HG02943 (cell line): Measurements from ENCODE around the gene CTBP2.

ENCODE experiments used
- ATAC-seq: cut with Tn5 transposase; IDR thresholded peaks from one replicate; pipeline ENCODE4 v1.9.1; 2021; ENCODE audit warnings: mild to moderate bottlenecking, low read depth, moderate library complexity; ENCODE audit not compliant: unreplicated experiment

Gene CTBP2

GRCh38 chr10:124963866-124964720 is 196.3 kb downstream of the CTBP2 start:
- ATAC-seq, result no peak

GRCh38 chr10:124962421-124962820 is 197.9 kb downstream of the CTBP2 start:
- ATAC-seq, result no peak

- no peak for ATAC-seq
Measured at GRCh38 chr10:124961248-124961570, 199.2 kb downstream of the CTBP2 start.

- no peak for ATAC-seq
Measured at GRCh38 chr10:124959564-124959963, 200.8 kb downstream of the CTBP2 start.

- ATAC-seq, result no peak
Measured at GRCh38 chr10:124957404-124957947, 202.9 kb downstream of the CTBP2 start.

GRCh38 chr10:124956764-124957163 is 203.6 kb downstream of the CTBP2 start:
- ATAC-seq, result no peak

GRCh38 chr10:124955868-124956267 is 204.5 kb downstream of the CTBP2 start:
- no peak for ATAC-seq

- no peak for ATAC-seq
Measured at GRCh38 chr10:124955243-124955642, 205.1 kb downstream of the CTBP2 start.

GRCh38 chr10:124953421-124953820 is 206.9 kb downstream of the CTBP2 start:
- ATAC-seq, result no peak

GRCh38 chr10:124952123-124952522 is 208.2 kb downstream of the CTBP2 start:
- ATAC-seq, result no peak

- ATAC-seq, result no peak
Measured at GRCh38 chr10:124949543-124949942, 210.8 kb downstream of the CTBP2 start.

GRCh38 chr10:124946945-124947344 is 213.4 kb downstream of the CTBP2 start:
- no peak for ATAC-seq

GRCh38 chr10:124944982-124945381 is 215.4 kb downstream of the CTBP2 start:
- ATAC-seq, result no peak

- ATAC-seq, result no peak
Measured at GRCh38 chr10:124943301-124944092, 216.9 kb downstream of the CTBP2 start.

- ATAC-seq, result no peak
Measured at GRCh38 chr10:124942317-124943169, 217.8 kb downstream of the CTBP2 start.

GRCh38 chr10:124941823-124942222 is 218.5 kb downstream of the CTBP2 start, which contains the start of gene ZRANB1:
TSS of gene ZRANB1 (plus strand) at chr10:124942123. CDS start at chr10:124942494, 371 bp downstream.
- no peak for ATAC-seq

- no peak for ATAC-seq
Measured at GRCh38 chr10:124939290-124939689, 221.1 kb downstream of the CTBP2 start.

- ATAC-seq, result no peak
Measured at GRCh38 chr10:124936813-124937212, 223.6 kb downstream of the CTBP2 start.

GRCh38 chr10:124935946-124936345 is 224.4 kb downstream of the CTBP2 start:
- ATAC-seq, result no peak
